HCT116 (cell line): ENCODE measurements around the gene STK24. TPM values are rescaled to one million over a fixed set of nuclear protein-coding genes. Genes with fewer than 3 reads are reported as not detected.

Experiments used
- ATAC-seq: fragments of 200-7000 bp; cut with Tn5 transposase; 2 replicates; pipeline ENCODE4 v1.9.1; 2020; ENCODE audit warnings: mild to moderate bottlenecking, moderate library complexity
- BruUV-seq: library from RNA; stranded (reverse); fragments of 400-500 nt; replicated peaks from 2 replicates; lab custom pipeline; 2021; lab: Mats Ljungman, UMichigan
- CTCF ChIA-PET: fragments of 300-600 bp; sonication (Branson Sonifier 250); formaldehyde crosslinking; loops from one replicate; lab custom pipeline; 2021; ENCODE audit warnings: antibody characterized with exemption; lab: Charles Lee
- POLR2A ChIA-PET: fragments of 300-600, 350-600 bp; sonication (Branson Sonifier 250); formaldehyde crosslinking; loops from one replicate; lab custom pipeline; 2021; ENCODE audit warnings: antibody characterized with exemption; lab: Charles Lee
- RAD21 ChIA-PET, 2 experiments: fragments of 300-600 bp; sonication (Branson Sonifier 250); formaldehyde crosslinking; loops; one replicate each; lab custom pipeline; 2023; ENCODE audit warnings: low total read pairs in 2 of 2; ENCODE audit not compliant: uncharacterized antibody in 2 of 2, unreplicated experiment in 2 of 2, low non-redundant PET in 1 of 2; lab: Charles Lee
- DNase-seq: peaks from one replicate; pipeline ENCODE4 v3.0.0-alpha.2; 2010; ENCODE audit warnings: low read depth, low spot score
- H2AFZ ChIP-seq: fragments of 200-600 bp; shearing (Covaris generic), sonication (generic); 2 replicates; pipeline ENCODE4 v1.6.1; 2017; ENCODE audit warnings: low read depth, mixed run types, mixed read lengths, antibody characterized with exemption, low read length; ENCODE audit not compliant: poor library complexity, severe bottlenecking
- H3K27ac ChIP-seq: 2 replicates; pipeline ENCODE4 v1.5.1; 2012; ENCODE audit warnings: low read depth, low read length
- H3K27me3 ChIP-seq: fragments of 200-600 bp; sonication (generic); 2 replicates; pipeline ENCODE4 v1.6.1; 2016; ENCODE audit warnings: mixed run types, low read length, mixed read lengths; ENCODE audit not compliant: insufficient read depth
- H3K36me3 ChIP-seq, 2 experiments: fragments of 200-500 bp in 1 of 2; fragments of 200-600 bp in 1 of 2; sonication (Bioruptor generic) in 1 of 2; sonication (generic) in 1 of 2; 2 replicates each; pipeline versions ENCODE4 v1.5.1 to v1.6.1; 2014 to 2016; ENCODE audit warnings: low read length in 2 of 2, inconsistent platforms in 1 of 2, mixed read lengths in 1 of 2, mixed run types in 1 of 2; ENCODE audit not compliant: insufficient read depth in 2 of 2, control insufficient read depth in 1 of 2
- H3K4me1 ChIP-seq, 2 experiments: fragments of 200-600 bp in 1 of 2; sonication (generic) in 1 of 2; 2 replicates each; pipeline versions ENCODE4 v1.5.1 to v1.6.1; 2012 to 2017; ENCODE audit warnings: low read length in 2 of 2, inconsistent platforms in 1 of 2, mild to moderate bottlenecking in 1 of 2, mixed read lengths in 1 of 2, mixed run types in 1 of 2, moderate library complexity in 1 of 2; ENCODE audit not compliant: insufficient read depth in 2 of 2, control insufficient read depth in 1 of 2
- H3K4me2 ChIP-seq: fragments of 200-600 bp; sonication (generic); 2 replicates; pipeline ENCODE4 v1.6.1; 2017; ENCODE audit warnings: mixed run types, low read length, mixed read lengths
- H3K4me3 ChIP-seq, 2 experiments: fragments of 200-600 bp in 1 of 2; sonication (generic) in 1 of 2; replicated peaks in 1 of 2; 2 replicates each; pipeline ENCODE4 v1.5.1; 2011 to 2016; ENCODE audit warnings: low read length in 2 of 2, control low read depth in 1 of 2, low read depth in 1 of 2, mild to moderate bottlenecking in 1 of 2, mixed read lengths in 1 of 2, mixed run types in 1 of 2
- H3K79me2 ChIP-seq: fragments of 200-600 bp; sonication (generic); 2 replicates; pipeline ENCODE4 v1.6.1; 2017; ENCODE audit warnings: mild to moderate bottlenecking, mixed run types, low read length, moderate library complexity, mixed read lengths; ENCODE audit not compliant: insufficient read depth
- H3K9ac ChIP-seq: fragments of 200-600 bp; sonication (generic); 2 replicates; pipeline ENCODE4 v1.6.1; 2016; ENCODE audit warnings: low read length, mixed read lengths
- H3K9me2 ChIP-seq: fragments of 200-600 bp; sonication (generic), shearing (Covaris generic); 2 replicates; pipeline ENCODE4 v1.6.1; 2017; ENCODE audit warnings: mixed run types, mild to moderate bottlenecking, moderate library complexity; ENCODE audit not compliant: insufficient read depth
- H3K9me3 ChIP-seq, 2 experiments: fragments of 200-500 bp in 1 of 2; fragments of 200-600 bp in 1 of 2; sonication (Bioruptor generic) in 1 of 2; sonication (generic) in 1 of 2; 2 replicates each; pipeline ENCODE4 v1.6.1; 2014 to 2017; ENCODE audit warnings: low read length in 2 of 2, mixed read lengths in 2 of 2, inconsistent platforms in 1 of 2, low read depth in 1 of 2, mild to moderate bottlenecking in 1 of 2, mixed run types in 1 of 2, moderate library complexity in 1 of 2; ENCODE audit not compliant: control insufficient read depth in 1 of 2, insufficient read depth in 1 of 2
- H4K20me1 ChIP-seq: fragments of 200-600 bp; sonication (generic), shearing (Covaris generic); 2 replicates; pipeline ENCODE4 v1.6.1; 2017; ENCODE audit warnings: mixed run types, mild to moderate bottlenecking, moderate library complexity; ENCODE audit not compliant: insufficient read depth
- CEBPB ChIP-seq: IDR thresholded peaks from 2 replicates; pipeline ENCODE4 v1.6.1; 2012; ENCODE audit warnings: low read depth
- EZH2phosphoT487 ChIP-seq: fragments of 200-600 bp; IDR thresholded peaks from 2 replicates; pipeline ENCODE4 v1.6.1; 2018; ENCODE audit warnings: antibody characterized with exemption, borderline replicate concordance
- FOSL1 ChIP-seq: IDR thresholded peaks from 2 replicates; pipeline ENCODE4 v1.6.1; 2012; ENCODE audit warnings: low read depth
- POLR2A ChIP-seq: IDR thresholded peaks from 2 replicates; pipeline ENCODE4 v1.7.0; 2011; ENCODE audit warnings: borderline replicate concordance; ENCODE audit not compliant: insufficient read depth, insufficient read length; ENCODE audit errors: extremely low read depth
- RAD21 ChIP-seq: IDR thresholded peaks from 2 replicates; pipeline ENCODE4 v1.6.1; 2012; ENCODE audit warnings: low read depth, mild to moderate bottlenecking
- SIN3A ChIP-seq: IDR thresholded peaks from 2 replicates; pipeline ENCODE4 v1.6.1; 2012; ENCODE audit warnings: low read depth
- YY1 ChIP-seq: IDR thresholded peaks from 2 replicates; pipeline ENCODE4 v1.6.1; 2011; ENCODE audit warnings: low read length, low read depth, moderate library complexity, mild to moderate bottlenecking; ENCODE audit not compliant: insufficient replicate concordance; ENCODE audit errors: extremely low read depth
- intact Hi-C: fragments of 100-400 bp; cut with micrococcal nuclease; formaldehyde crosslinking; loops from 2 replicates; pipeline ENCODE4 v1.10.0; 2022
- total RNA-seq: library from RNA; stranded (reverse); gene quantifications from one replicate; pipeline ENCODE4 v1.2.1, GENCODE V29; 2021; ENCODE audit not compliant: unreplicated experiment
- TF ChIP-seq, protein P1 (sequence below): IDR thresholded peaks from 2 replicates; pipeline ENCODE4 v1.6.1; 2011; ENCODE audit warnings: mild to moderate bottlenecking, low read length, moderate library complexity; ENCODE audit not compliant: insufficient replicate concordance; ENCODE audit errors: extremely low read depth
- TF ChIP-seq, protein P2 (sequence below): IDR thresholded peaks from 2 replicates; pipeline ENCODE4 v1.6.1; 2012; ENCODE audit warnings: low read depth

The STK24 gene
- total RNA-seq, 1 experiment from 2014 or later = 137 TPM

DNA sequence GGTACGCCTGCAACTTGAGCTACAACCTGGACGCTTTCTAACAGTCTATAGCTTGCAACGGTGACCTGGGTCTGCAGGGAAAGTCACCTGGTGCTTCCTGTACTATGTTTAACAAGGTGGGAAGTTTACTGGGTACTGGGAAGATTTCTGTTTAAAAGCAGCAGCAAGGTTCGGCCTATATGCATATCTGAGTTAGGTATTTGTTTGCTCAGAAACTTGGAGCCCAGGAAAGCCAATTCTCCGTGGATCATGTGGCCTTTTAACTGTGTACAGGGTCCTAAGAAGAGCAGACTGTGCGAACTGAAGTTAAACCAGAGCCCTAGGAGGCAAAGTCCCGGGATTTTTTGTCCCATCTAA lies 103.1 kb downstream of the STK24 start:
- Histone ChIP-seq H2AFZ (no peak overlapping the region), H3K79me2 (peaks cover 75% of the 10 kb centered on the region), H3K9me3 (no peaks in the 10 kb centered on the region), H3K4me2 (no peak overlapping the region), H4K20me1 (no peaks in the 10 kb centered on the region), H3K27ac (no peak overlapping the region), H3K9ac (no peak overlapping the region), H3K36me3 (peaks cover 5 to 39% of the 10 kb centered on the region in 2 experiments; a peak in 3 of 4 replicates), H3K4me3 (no peak overlapping the region)
- RAD21 ChIA-PET = no interaction called here
- intact Hi-C loops = no loop called here
- no peak for DNase-seq
- TF ChIP-seq POLR2A (no peak), SIN3A (no peak), YY1 (no peak), CEBPB (no peak), EZH2phosphoT487 (no peak), RAD21 (no peak), FOSL1 (no peak)
- TF ChIP-seq, protein P1, sequence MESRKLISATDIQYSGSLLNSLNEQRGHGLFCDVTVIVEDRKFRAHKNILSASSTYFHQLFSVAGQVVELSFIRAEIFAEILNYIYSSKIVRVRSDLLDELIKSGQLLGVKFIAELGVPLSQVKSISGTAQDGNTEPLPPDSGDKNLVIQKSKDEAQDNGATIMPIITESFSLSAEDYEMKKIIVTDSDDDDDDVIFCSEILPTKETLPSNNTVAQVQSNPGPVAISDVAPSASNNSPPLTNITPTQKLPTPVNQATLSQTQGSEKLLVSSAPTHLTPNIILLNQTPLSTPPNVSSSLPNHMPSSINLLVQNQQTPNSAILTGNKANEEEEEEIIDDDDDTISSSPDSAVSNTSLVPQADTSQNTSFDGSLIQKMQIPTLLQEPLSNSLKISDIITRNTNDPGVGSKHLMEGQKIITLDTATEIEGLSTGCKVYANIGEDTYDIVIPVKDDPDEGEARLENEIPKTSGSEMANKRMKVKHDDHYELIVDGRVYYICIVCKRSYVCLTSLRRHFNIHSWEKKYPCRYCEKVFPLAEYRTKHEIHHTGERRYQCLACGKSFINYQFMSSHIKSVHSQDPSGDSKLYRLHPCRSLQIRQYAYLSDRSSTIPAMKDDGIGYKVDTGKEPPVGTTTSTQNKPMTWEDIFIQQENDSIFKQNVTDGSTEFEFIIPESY = no peak
- TF ChIP-seq, protein P2, sequence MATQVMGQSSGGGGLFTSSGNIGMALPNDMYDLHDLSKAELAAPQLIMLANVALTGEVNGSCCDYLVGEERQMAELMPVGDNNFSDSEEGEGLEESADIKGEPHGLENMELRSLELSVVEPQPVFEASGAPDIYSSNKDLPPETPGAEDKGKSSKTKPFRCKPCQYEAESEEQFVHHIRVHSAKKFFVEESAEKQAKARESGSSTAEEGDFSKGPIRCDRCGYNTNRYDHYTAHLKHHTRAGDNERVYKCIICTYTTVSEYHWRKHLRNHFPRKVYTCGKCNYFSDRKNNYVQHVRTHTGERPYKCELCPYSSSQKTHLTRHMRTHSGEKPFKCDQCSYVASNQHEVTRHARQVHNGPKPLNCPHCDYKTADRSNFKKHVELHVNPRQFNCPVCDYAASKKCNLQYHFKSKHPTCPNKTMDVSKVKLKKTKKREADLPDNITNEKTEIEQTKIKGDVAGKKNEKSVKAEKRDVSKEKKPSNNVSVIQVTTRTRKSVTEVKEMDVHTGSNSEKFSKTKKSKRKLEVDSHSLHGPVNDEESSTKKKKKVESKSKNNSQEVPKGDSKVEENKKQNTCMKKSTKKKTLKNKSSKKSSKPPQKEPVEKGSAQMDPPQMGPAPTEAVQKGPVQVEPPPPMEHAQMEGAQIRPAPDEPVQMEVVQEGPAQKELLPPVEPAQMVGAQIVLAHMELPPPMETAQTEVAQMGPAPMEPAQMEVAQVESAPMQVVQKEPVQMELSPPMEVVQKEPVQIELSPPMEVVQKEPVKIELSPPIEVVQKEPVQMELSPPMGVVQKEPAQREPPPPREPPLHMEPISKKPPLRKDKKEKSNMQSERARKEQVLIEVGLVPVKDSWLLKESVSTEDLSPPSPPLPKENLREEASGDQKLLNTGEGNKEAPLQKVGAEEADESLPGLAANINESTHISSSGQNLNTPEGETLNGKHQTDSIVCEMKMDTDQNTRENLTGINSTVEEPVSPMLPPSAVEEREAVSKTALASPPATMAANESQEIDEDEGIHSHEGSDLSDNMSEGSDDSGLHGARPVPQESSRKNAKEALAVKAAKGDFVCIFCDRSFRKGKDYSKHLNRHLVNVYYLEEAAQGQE = no peak
- TF ChIP-seq, all 23 proteins: peak for 0
- Histone ChIP-seq H3K27me3 (no peaks in the 10 kb centered on the region), H3K4me1 (peaks cover 24 to 35% of the 10 kb centered on the region in 2 experiments), H3K9me2 (no peaks in the 10 kb centered on the region)
- POLR2A ChIA-PET = no interaction called here
- no TSS peak for BruUV-seq
- ATAC-seq = no peak
- CTCF ChIA-PET = no interaction called here
